Brain pericyte (primary cell): ENCODE measurements around the gene ATP6V0A4.

Experiments
- DNase-seq: peaks from one replicate; pipeline ENCODE4 v3.0.0-alpha.2; 2012; ENCODE audit warnings: low read depth, low spot score

The ATP6V0A4 gene

GRCh38 chr7:138662076-138662990 is 135.7 kb downstream of the ATP6V0A4 start:
- no peak for DNase-seq

- no peak for DNase-seq
Observed at GRCh38 chr7:138661069-138661635, 136.8 kb downstream of the ATP6V0A4 start.

GRCh38 chr7:138658889-138659288 is 139.1 kb downstream of the ATP6V0A4 start:
- DNase-seq = no peak

- no peak for DNase-seq
Observed at GRCh38 chr7:138657854-138658386, 140.1 kb downstream of the ATP6V0A4 start.

- DNase-seq = no peak
Observed at GRCh38 chr7:138656952-138657351, 141.0 kb downstream of the ATP6V0A4 start.
